ENCODE results near the gene HMGN4. TPM values are rescaled to one million over a fixed set of nuclear protein-coding genes. Genes with fewer than 3 reads are reported as not detected.
A peak's percentile ranks its signal among the peaks of the same experiment; 100 is the strongest.

The HMGN4 gene
- total and polyA plus RNA-seq, 9 of the 15 experiments (the other 6 are each of a cell fraction or from before 2014, with no cell fraction given): 35.4 to 134 (median 94.1) TPM

GRCh38 chr6:26552640-26553188 is 14.5 kb downstream of the HMGN4 start (continued):
- TF ChIP-seq, protein P1, sequence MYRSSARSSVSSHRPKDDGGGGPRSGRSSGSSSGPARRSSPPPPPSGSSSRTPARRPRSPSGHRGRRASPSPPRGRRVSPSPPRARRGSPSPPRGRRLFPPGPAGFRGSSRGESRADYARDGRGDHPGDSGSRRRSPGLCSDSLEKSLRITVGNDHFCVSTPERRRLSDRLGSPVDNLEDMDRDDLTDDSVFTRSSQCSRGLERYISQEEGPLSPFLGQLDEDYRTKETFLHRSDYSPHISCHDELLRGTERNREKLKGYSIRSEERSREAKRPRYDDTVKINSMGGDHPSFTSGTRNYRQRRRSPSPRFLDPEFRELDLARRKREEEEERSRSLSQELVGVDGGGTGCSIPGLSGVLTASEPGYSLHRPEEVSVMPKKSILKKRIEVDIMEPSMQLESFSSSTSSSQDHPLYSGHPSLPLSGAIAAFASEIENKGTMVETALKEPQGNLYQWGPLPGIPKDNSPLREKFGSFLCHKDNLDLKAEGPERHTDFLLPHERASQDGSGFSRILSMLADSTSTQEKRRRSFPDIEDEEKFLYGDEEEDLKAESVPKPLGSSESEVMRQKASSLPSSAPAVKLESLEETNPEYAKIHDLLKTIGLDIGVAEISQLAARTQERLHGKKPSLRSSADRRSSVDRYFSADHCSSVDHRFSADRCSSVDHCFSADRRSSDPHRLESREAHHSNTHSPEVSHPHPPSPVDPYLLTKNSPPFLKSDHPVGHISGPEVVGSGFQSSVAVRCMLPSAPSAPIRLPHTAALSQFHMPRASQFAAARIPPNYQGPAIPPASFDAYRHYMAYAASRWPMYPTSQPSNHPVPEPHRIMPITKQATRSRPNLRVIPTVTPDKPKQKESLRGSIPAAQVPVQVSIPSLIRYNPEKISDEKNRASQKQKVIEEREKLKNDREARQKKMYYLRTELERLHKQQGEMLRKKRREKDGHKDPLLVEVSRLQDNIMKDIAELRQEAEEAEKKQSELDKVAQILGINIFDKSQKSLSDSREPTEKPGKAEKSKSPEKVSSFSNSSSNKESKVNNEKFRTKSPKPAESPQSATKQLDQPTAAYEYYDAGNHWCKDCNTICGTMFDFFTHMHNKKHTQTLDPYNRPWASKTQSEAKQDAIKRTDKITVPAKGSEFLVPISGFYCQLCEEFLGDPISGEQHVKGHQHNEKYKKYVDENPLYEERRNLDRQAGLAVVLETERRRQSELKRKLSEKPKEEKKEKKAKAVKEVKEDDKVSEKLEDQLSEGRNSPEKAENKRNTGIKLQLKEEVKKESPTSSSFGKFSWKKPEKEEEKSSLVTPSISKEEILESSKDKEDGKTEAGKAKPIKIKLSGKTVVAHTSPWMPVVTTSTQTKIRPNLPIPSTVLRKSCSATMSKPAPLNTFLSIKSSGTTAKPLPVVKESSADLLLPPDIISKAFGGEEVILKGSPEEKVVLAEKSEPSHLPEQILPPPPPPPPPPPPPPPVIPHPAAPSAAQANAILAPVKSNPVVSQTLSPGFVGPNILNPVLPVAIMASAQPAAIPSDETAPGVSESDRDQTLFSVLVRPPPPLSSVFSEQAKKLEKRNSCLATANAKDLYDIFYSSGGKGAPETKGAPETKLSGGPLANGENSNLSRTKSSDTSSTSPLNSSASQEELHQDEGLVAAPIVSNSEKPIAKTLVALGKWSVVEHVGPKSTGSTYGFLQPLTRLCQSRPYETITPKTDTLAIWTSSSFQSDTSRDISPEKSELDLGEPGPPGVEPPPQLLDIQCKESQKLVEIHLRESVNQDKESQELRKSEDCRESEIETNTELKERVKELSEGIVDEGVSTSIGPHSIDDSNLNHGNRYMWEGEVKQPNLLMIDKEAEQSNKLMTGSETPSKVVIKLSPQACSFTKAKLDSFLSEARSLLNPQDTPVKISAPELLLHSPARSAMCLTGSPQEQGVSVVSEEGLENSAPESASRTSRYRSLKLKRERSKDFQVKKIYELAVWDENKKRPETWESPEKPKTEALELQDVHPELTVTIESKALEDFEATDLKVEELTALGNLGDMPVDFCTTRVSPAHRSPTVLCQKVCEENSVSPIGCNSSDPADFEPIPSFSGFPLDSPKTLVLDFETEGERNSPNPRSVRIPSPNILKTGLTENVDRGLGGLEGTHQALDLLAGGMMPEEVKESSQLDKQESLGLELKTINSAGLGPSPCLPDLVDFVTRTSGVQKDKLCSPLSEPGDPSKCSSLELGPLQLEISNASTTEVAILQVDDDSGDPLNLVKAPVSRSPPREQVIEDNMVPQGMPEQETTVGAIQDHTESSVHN (IDR thresholded peaks at IDR 0.05; ENCODE audit: borderline replicate concordance in 1 of 2, low read depth in 1 of 2): 0 out of 4 replicates have a peak, but pooled peaks have one; percentile 21 to 55
- TF ChIP-seq TRIM24 (IDR thresholded peaks at IDR 0.05) (no peak), FOS (IDR thresholded peaks at IDR 0.05; ENCODE audit: extremely low read depth, insufficient read length) (no peak), ZNF24 (IDR thresholded peaks at IDR 0.05) (no peak)

Measured in K562 (cell line).